H9 (cell line): ENCODE data around the gene LKAAEAR1. TPM values are rescaled to one million over a fixed set of nuclear protein-coding genes. Genes with fewer than 3 reads are reported as not detected.

ENCODE experiments used
- DNase-seq: peaks from one replicate; pipeline ENCODE4 v3.0.0-alpha.2; 2017
- H2AFZ ChIP-seq: one replicate; pipeline ENCODE4 v1.6.1; 2013; ENCODE audit warnings: mild to moderate bottlenecking, low read length, control low read depth, moderate library complexity
- H2AK5ac ChIP-seq: 2 replicates; pipeline ENCODE4 v1.6.1; 2013; ENCODE audit warnings: low read length, control low read depth, mixed read lengths; ENCODE audit not compliant: insufficient read length
- H2BK120ac ChIP-seq: one replicate; pipeline ENCODE4 v1.6.1; 2013; ENCODE audit warnings: low read depth, mild to moderate bottlenecking, low read length, control low read depth, inconsistent platforms; ENCODE audit not compliant: poor library complexity, severe bottlenecking
- H2BK12ac ChIP-seq: 2 replicates; pipeline ENCODE4 v1.6.1; 2013; ENCODE audit warnings: low read length, control low read depth, mixed read lengths, low read depth; ENCODE audit not compliant: insufficient read length
- H2BK15ac ChIP-seq: 2 replicates; pipeline ENCODE4 v1.6.1; 2013; ENCODE audit warnings: low read depth, low read length, control low read depth
- H2BK20ac ChIP-seq: one replicate; pipeline ENCODE4 v1.6.1; 2013; ENCODE audit warnings: low read depth, mild to moderate bottlenecking, low read length, control low read depth, inconsistent platforms; ENCODE audit not compliant: poor library complexity, severe bottlenecking
- H2BK5ac ChIP-seq: 2 replicates; pipeline ENCODE4 v1.6.1; 2013; ENCODE audit warnings: low read length, control low read depth, mixed read lengths; ENCODE audit not compliant: insufficient read length
- H3K14ac ChIP-seq: 2 replicates; pipeline ENCODE4 v1.6.1; 2013; ENCODE audit warnings: low read length, control low read depth; ENCODE audit not compliant: insufficient read depth
- H3K18ac ChIP-seq: 2 replicates; pipeline ENCODE4 v1.6.1; 2013; ENCODE audit warnings: low read depth, mild to moderate bottlenecking, mixed read lengths, low read length, control low read depth; ENCODE audit not compliant: insufficient read length
- H3K23ac ChIP-seq: 2 replicates; pipeline ENCODE4 v1.6.1; 2013; ENCODE audit warnings: low read length, control low read depth, mixed read lengths, low read depth; ENCODE audit not compliant: insufficient read length
- H3K23me2 ChIP-seq: 2 replicates; pipeline ENCODE4 v1.6.1; 2013; ENCODE audit warnings: low read depth, mild to moderate bottlenecking, mixed read lengths, low read length, control low read depth; ENCODE audit not compliant: insufficient read length, poor library complexity, severe bottlenecking
- H3K27ac ChIP-seq: 2 replicates; pipeline ENCODE4 v1.5.1; 2013; ENCODE audit warnings: low read length, control low read depth, mixed read lengths, low read depth; ENCODE audit not compliant: insufficient read length
- H3K27me3 ChIP-seq: 2 replicates; pipeline ENCODE4 v1.6.1; 2013; ENCODE audit warnings: low read length, control low read depth, inconsistent platforms; ENCODE audit not compliant: insufficient read depth
- H3K4ac ChIP-seq: 2 replicates; pipeline ENCODE4 v1.6.1; 2013; ENCODE audit warnings: low read depth, mild to moderate bottlenecking, control low read depth, inconsistent platforms, low read length, moderate library complexity
- H3K4me1 ChIP-seq: 2 replicates; pipeline ENCODE4 v1.6.1; 2013; ENCODE audit warnings: low read length, control low read depth, inconsistent platforms; ENCODE audit not compliant: insufficient read depth
- H3K4me2 ChIP-seq: 2 replicates; pipeline ENCODE4 v1.6.1; 2013; ENCODE audit warnings: low read length, control low read depth, mixed read lengths; ENCODE audit not compliant: insufficient read length, insufficient read depth
- H3K56ac ChIP-seq: 2 replicates; pipeline ENCODE4 v1.6.1; 2013; ENCODE audit warnings: low read depth, mild to moderate bottlenecking, mixed read lengths, low read length, control low read depth; ENCODE audit not compliant: insufficient read length
- H3K79me1 ChIP-seq: 2 replicates; pipeline ENCODE4 v1.6.1; 2013; ENCODE audit warnings: low read depth, mild to moderate bottlenecking, moderate library complexity, low read length, control low read depth, inconsistent platforms; ENCODE audit not compliant: insufficient read depth, poor library complexity, severe bottlenecking
- H3K79me2 ChIP-seq: 2 replicates; pipeline ENCODE4 v1.6.1; 2013; ENCODE audit warnings: low read length, control low read depth, inconsistent platforms; ENCODE audit not compliant: insufficient read depth
- H3K9ac ChIP-seq: 2 replicates; pipeline ENCODE4 v1.6.1; 2013; ENCODE audit warnings: low read length, control low read depth, mixed read lengths; ENCODE audit not compliant: insufficient read length; ENCODE audit errors: extremely low read depth
- H3K9me3 ChIP-seq: one replicate; pipeline ENCODE4 v1.6.1; 2013; ENCODE audit warnings: low read depth, low read length, inconsistent platforms; ENCODE audit not compliant: control insufficient read depth
- H3T11ph ChIP-seq: one replicate; pipeline ENCODE4 v1.6.1; 2013; ENCODE audit warnings: mild to moderate bottlenecking, low read length, control low read depth, inconsistent platforms
- H4K20me1 ChIP-seq: one replicate; pipeline ENCODE4 v1.6.1; 2013; ENCODE audit not compliant: control insufficient read depth, insufficient read length, insufficient read depth
- H4K5ac ChIP-seq: 2 replicates; pipeline ENCODE4 v1.6.1; 2013; ENCODE audit warnings: low read depth, mild to moderate bottlenecking, mixed read lengths, low read length, control low read depth; ENCODE audit not compliant: insufficient read length
- H4K8ac ChIP-seq: replicated peaks from 2 replicates; pipeline ENCODE4 v1.6.1; 2013; ENCODE audit warnings: low read length, control low read depth, mixed read lengths, low read depth; ENCODE audit not compliant: insufficient read length
- H4K91ac ChIP-seq: 2 replicates; pipeline ENCODE4 v1.6.1; 2013; ENCODE audit warnings: low read depth, mild to moderate bottlenecking, moderate library complexity, mixed read lengths, low read length, control low read depth; ENCODE audit not compliant: insufficient read length
- H3K27ac Mint-ChIP-seq, 3 experiments: 2 replicates in 2 of 3; 3 replicates in 1 of 3; pipeline ENCODE4 v1.8.0; 2020 to 2021; ENCODE audit warnings: mixed read lengths in 3 of 3, mild to moderate bottlenecking in 1 of 3, moderate library complexity in 1 of 3
- H3K27me3 Mint-ChIP-seq: 2 replicates; pipeline ENCODE4 v1.8.0; 2021; ENCODE audit warnings: low read depth, mild to moderate bottlenecking, moderate library complexity, mixed read lengths
- H3K36me3 Mint-ChIP-seq, 3 experiments: 2 replicates in 2 of 3; 3 replicates in 1 of 3; pipeline ENCODE4 v1.8.0; 2020 to 2021; ENCODE audit warnings: low read depth in 3 of 3, mixed read lengths in 3 of 3; ENCODE audit not compliant: insufficient read depth in 1 of 3
- H3K4me1 Mint-ChIP-seq, 2 experiments: 2 replicates each; pipeline ENCODE4 v1.8.0; 2020; ENCODE audit warnings: mixed read lengths in 2 of 2
- H3K4me3 Mint-ChIP-seq, 2 experiments: 2 replicates in 1 of 2; 3 replicates in 1 of 2; pipeline ENCODE4 v1.8.0; 2020 to 2021; ENCODE audit warnings: mild to moderate bottlenecking in 2 of 2, mixed read lengths in 2 of 2, moderate library complexity in 1 of 2
- H3K9me3 Mint-ChIP-seq, 2 experiments: 2 replicates in 1 of 2; 3 replicates in 1 of 2; pipeline ENCODE4 v1.8.0; 2020; ENCODE audit warnings: mild to moderate bottlenecking in 2 of 2, mixed read lengths in 2 of 2, moderate library complexity in 1 of 2
- WGBS: extraction: QIAGEN DNeasy Blood & Tissue Kit; methylation state at CpG from one replicate; pipeline ENCODE4 v1.1.7; 2013; ENCODE audit warnings: missing lambda C conversion rate, low lambda C conversion rate, mixed read lengths; ENCODE audit not compliant: insufficient read length; ENCODE audit errors: extremely low coverage; 5-methylcytosine and 5-hydroxymethylcytosine counted together
- total RNA-seq: library from RNA; stranded (reverse); gene quantifications from 2 replicates; pipeline ENCODE4 v1.2.1, GENCODE V29; 2021
- TF ChIP-seq, protein P1 (sequence below): fragments of 200-600 bp; sonication (generic); conservative IDR thresholded peaks from 3 replicates; pipeline ENCODE4 v1.8.0; 2021; ENCODE audit warnings: antibody characterized with exemption, mild to moderate bottlenecking

The LKAAEAR1 gene
- total RNA-seq, 1 experiment from 2014 or later, result 0.39 TPM

DNA sequence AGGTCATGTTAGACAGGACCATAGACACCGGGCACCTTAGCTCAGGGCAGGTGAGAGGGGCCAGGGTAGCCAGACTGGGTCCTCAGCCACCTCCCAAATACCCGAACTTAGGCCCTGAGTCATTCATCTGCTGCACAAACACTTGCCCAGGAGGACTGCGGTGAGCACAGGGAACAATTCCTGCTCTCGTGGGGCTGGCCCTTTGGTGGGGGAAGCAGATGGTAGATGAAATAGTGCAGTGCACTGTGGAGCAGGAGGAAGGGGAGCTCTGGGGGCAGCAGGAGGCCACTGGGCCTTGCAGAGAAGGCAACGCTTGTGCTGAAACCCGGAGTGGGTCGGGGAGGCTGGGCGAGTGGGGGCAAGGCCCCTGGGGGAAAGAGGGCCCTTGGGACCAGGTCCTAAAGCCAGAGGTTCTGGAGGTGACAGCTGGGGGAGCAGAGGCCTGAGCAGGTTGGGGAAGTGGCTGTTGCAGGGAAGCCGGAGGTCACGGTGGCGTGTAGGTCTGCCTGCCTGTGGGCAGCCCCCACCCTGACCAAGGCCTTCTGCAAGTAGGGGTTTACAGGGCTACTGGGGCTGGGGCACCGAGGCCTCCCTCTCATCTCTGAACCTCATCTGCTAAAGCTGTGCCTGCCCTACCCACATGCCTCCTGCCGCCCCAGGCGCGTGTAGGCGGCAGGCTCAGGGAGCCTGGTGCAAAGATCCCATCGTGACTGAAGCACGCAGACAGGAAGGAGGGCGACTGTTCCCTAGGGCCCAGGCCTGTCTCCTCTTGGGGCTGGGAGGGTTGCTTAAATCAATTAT is 27.8 kb upstream of the LKAAEAR1 start:
- Mint-ChIP-seq H3K9me3 (no peaks in the 10 kb centered on the region), H3K4me1 (peaks cover 0 to 3% of the 10 kb centered on the region in 2 experiments; a peak in 2 of 4 replicates), H3K36me3 (no peaks in the 10 kb centered on the region), H3K27me3 (peaks cover 9% of the 10 kb centered on the region), H3K4me3 (no peak overlapping the region), H3K27ac (peak overlapping the region in 2 of 3 experiments; percentile 57 to 74; a peak in 2 of 7 replicates)
- Histone ChIP-seq H4K20me1 (peaks cover 3% of the 10 kb centered on the region), H3K18ac (no peak overlapping the region), H3K23me2 (no peaks in the 10 kb centered on the region), H3K56ac (no peak overlapping the region), H3K4ac (no peak overlapping the region), H3K23ac (no peak overlapping the region), H4K5ac (no peak overlapping the region), H2BK20ac (no peak overlapping the region), H3K79me1 (no peaks in the 10 kb centered on the region), H3T11ph (no peak overlapping the region), H3K4me2 (no peak overlapping the region), H3K27ac (no peak overlapping the region), H2BK15ac (no peak overlapping the region), H3K14ac (no peak overlapping the region; the same call in 1 of the 2 replicates), H3K79me2 (no peaks in the 10 kb centered on the region), H2BK12ac (no peak overlapping the region), H2AFZ (no peak overlapping the region), H2BK120ac (no peak overlapping the region), H3K9me3 (no peaks in the 10 kb centered on the region), H3K4me1 (no peaks in the 10 kb centered on the region), H3K27me3 (no peaks in the 10 kb centered on the region), H2BK5ac (no peak overlapping the region), H3K9ac (no peak overlapping the region), H4K91ac (no peak overlapping the region), H4K8ac (no peak overlapping the region), H2AK5ac (no peak overlapping the region)
- no peak for DNase-seq
- TF ChIP-seq, protein P1, sequence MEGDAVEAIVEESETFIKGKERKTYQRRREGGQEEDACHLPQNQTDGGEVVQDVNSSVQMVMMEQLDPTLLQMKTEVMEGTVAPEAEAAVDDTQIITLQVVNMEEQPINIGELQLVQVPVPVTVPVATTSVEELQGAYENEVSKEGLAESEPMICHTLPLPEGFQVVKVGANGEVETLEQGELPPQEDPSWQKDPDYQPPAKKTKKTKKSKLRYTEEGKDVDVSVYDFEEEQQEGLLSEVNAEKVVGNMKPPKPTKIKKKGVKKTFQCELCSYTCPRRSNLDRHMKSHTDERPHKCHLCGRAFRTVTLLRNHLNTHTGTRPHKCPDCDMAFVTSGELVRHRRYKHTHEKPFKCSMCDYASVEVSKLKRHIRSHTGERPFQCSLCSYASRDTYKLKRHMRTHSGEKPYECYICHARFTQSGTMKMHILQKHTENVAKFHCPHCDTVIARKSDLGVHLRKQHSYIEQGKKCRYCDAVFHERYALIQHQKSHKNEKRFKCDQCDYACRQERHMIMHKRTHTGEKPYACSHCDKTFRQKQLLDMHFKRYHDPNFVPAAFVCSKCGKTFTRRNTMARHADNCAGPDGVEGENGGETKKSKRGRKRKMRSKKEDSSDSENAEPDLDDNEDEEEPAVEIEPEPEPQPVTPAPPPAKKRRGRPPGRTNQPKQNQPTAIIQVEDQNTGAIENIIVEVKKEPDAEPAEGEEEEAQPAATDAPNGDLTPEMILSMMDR, result no peak
- WGBS, result no CpG with 5 or more reads among the region's 19 CpGs
